ENCODE measurements around the gene NCOA4.

- TF ChIP-seq ATF2 (IDR thresholded peaks at IDR 0.05; ENCODE audit: low read length) (no peak), KDM5A (IDR thresholded peaks at IDR 0.05; ENCODE audit: low read length) (no peak), RAD21 (IDR thresholded peaks at IDR 0.05 in 1 of 2, conservative IDR thresholded peaks at IDR 0.05 in 1 of 2; ENCODE audit: low read depth in 2 of 2, low read length in 2 of 2) (no peak), SP1 (IDR thresholded peaks at IDR 0.05; ENCODE audit: low read depth, low read length) (no peak), KDM1A (IDR thresholded peaks at IDR 0.05; ENCODE audit: borderline replicate concordance, low read length) (no peak), EP300 (IDR thresholded peaks at IDR 0.05; ENCODE audit: borderline replicate concordance in 1 of 2, low read depth in 2 of 2, low read length in 2 of 2) (no peak), GTF2F1 (IDR thresholded peaks at IDR 0.05; ENCODE audit: borderline replicate concordance, low read depth, low read length) (no peak), POLR2A (IDR thresholded peaks at IDR 0.05; ENCODE audit: control extremely low read depth in 1 of 2, low read depth in 2 of 2, low read length in 2 of 2) (no peak)
These were observed 5.0 kb downstream of the NCOA4 start for GRCh38 chr10:46025406-46025805.
